ENCODE measurements around the gene HERPUD1. TPM values are rescaled to one million over a fixed set of nuclear protein-coding genes. Genes with fewer than 3 reads are reported as not detected.

Gene HERPUD1
- total and polyA plus RNA-seq, 2 of the 13 experiments (the other 11 are each of a cell fraction or from before 2014, with no cell fraction given), result 96.2 to 323 TPM

DNA sequence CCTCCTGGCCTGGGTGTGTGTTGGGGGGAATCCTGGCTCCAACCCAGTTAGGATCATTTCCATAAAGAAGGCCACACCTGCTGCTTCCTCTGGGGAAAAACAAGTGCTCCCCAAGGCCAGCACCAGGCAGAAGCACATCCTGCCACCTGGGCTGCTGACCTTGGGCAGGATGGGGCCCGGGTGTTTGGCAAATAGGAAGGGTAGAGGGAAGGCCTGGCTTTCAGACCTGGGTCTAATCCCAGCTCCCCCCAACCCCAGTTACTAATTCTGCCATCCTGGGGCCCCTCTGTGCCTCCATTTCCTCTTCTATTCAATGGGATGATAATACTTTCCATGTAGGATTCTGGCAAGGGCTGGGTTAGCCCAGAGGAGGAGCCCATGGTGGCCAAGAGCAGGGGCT is 54.4 kb downstream of the HERPUD1 start (continued):
- TF ChIP-seq, protein P1, sequence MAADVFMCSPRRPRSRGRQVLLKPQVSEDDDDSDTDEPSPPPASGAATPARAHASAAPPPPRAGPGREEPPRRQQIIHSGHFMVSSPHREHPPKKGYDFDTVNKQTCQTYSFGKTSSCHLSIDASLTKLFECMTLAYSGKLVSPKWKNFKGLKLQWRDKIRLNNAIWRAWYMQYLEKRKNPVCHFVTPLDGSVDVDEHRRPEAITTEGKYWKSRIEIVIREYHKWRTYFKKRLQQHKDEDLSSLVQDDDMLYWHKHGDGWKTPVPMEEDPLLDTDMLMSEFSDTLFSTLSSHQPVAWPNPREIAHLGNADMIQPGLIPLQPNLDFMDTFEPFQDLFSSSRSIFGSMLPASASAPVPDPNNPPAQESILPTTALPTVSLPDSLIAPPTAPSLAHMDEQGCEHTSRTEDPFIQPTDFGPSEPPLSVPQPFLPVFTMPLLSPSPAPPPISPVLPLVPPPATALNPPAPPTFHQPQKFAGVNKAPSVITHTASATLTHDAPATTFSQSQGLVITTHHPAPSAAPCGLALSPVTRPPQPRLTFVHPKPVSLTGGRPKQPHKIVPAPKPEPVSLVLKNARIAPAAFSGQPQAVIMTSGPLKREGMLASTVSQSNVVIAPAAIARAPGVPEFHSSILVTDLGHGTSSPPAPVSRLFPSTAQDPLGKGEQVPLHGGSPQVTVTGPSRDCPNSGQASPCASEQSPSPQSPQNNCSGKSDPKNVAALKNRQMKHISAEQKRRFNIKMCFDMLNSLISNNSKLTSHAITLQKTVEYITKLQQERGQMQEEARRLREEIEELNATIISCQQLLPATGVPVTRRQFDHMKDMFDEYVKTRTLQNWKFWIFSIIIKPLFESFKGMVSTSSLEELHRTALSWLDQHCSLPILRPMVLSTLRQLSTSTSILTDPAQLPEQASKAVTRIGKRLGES (CRISPR knock-in tag; IDR thresholded peaks at IDR 0.05; ENCODE audit: borderline replicate concordance), result no peak
- no peak for TF ChIP-seq SP4 (CRISPR knock-in tag; IDR thresholded peaks at IDR 0.05)
- no peak for TF ChIP-seq SRSF1 (optimal IDR thresholded peaks at IDR 0.05; ENCODE audit: low read depth, low read length)
- TF ChIP-seq, protein P2, sequence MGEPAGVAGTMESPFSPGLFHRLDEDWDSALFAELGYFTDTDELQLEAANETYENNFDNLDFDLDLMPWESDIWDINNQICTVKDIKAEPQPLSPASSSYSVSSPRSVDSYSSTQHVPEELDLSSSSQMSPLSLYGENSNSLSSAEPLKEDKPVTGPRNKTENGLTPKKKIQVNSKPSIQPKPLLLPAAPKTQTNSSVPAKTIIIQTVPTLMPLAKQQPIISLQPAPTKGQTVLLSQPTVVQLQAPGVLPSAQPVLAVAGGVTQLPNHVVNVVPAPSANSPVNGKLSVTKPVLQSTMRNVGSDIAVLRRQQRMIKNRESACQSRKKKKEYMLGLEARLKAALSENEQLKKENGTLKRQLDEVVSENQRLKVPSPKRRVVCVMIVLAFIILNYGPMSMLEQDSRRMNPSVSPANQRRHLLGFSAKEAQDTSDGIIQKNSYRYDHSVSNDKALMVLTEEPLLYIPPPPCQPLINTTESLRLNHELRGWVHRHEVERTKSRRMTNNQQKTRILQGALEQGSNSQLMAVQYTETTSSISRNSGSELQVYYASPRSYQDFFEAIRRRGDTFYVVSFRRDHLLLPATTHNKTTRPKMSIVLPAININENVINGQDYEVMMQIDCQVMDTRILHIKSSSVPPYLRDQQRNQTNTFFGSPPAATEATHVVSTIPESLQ (CRISPR knock-in tag; conservative IDR thresholded peaks at IDR 0.05), result no peak
- TF ChIP-seq STAT5B (CRISPR knock-in tag; IDR thresholded peaks at IDR 0.05), result no peak
- no peak for TF ChIP-seq SP1 (IDR thresholded peaks at IDR 0.05)
- no peak for TF ChIP-seq SP1 (CRISPR knock-in tag; IDR thresholded peaks at IDR 0.05)
- TF ChIP-seq ELF3 (CRISPR knock-in tag; IDR thresholded peaks at IDR 0.05), result no peak
- peak; percentile 46; the same call in 1 of the 2 replicates for TF ChIP-seq ZFX (CRISPR knock-in tag; IDR thresholded peaks at IDR 0.05; ENCODE audit: low read depth)
- TF ChIP-seq ZNF510 (CRISPR knock-in tag; IDR thresholded peaks at IDR 0.05; ENCODE audit: low read depth), result no peak
- TF ChIP-seq ZNF317 (CRISPR knock-in tag; IDR thresholded peaks at IDR 0.05), result no peak
- TF ChIP-seq ZNF878 (CRISPR knock-in tag; IDR thresholded peaks at IDR 0.05), result no peak
- TF ChIP-seq NR2F6 (IDR thresholded peaks at IDR 0.05), result no peak
- TF ChIP-seq NR2F6 (CRISPR knock-in tag; IDR thresholded peaks at IDR 0.05), result peak; percentile 65
- no peak for TF ChIP-seq ZNF761 (CRISPR knock-in tag; conservative IDR thresholded peaks at IDR 0.05)
- TF ChIP-seq, protein P3, sequence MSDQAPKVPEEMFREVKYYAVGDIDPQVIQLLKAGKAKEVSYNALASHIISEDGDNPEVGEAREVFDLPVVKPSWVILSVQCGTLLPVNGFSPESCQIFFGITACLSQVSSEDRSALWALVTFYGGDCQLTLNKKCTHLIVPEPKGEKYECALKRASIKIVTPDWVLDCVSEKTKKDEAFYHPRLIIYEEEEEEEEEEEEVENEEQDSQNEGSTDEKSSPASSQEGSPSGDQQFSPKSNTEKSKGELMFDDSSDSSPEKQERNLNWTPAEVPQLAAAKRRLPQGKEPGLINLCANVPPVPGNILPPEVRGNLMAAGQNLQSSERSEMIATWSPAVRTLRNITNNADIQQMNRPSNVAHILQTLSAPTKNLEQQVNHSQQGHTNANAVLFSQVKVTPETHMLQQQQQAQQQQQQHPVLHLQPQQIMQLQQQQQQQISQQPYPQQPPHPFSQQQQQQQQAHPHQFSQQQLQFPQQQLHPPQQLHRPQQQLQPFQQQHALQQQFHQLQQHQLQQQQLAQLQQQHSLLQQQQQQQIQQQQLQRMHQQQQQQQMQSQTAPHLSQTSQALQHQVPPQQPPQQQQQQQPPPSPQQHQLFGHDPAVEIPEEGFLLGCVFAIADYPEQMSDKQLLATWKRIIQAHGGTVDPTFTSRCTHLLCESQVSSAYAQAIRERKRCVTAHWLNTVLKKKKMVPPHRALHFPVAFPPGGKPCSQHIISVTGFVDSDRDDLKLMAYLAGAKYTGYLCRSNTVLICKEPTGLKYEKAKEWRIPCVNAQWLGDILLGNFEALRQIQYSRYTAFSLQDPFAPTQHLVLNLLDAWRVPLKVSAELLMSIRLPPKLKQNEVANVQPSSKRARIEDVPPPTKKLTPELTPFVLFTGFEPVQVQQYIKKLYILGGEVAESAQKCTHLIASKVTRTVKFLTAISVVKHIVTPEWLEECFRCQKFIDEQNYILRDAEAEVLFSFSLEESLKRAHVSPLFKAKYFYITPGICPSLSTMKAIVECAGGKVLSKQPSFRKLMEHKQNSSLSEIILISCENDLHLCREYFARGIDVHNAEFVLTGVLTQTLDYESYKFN (CRISPR knock-in tag; conservative IDR thresholded peaks at IDR 0.05), result peak; percentile 76
- TF ChIP-seq PITX1 (CRISPR knock-in tag; IDR thresholded peaks at IDR 0.05), result peak; percentile 62; the same call in 1 of the 2 replicates
- no peak for TF ChIP-seq TBX3 (IDR thresholded peaks at IDR 0.05; ENCODE audit: borderline replicate concordance)
- no peak for TF ChIP-seq NFKBIZ (CRISPR knock-in tag; IDR thresholded peaks at IDR 0.05)
- TF ChIP-seq SATB2 (CRISPR knock-in tag; IDR thresholded peaks at IDR 0.05), result no peak
- TF ChIP-seq KLF12 (CRISPR knock-in tag; IDR thresholded peaks at IDR 0.05; ENCODE audit: borderline replicate concordance), result no peak
- no peak for TF ChIP-seq ZSCAN21 (CRISPR knock-in tag; IDR thresholded peaks at IDR 0.05; ENCODE audit: borderline replicate concordance)
- TF ChIP-seq ZNF33A (CRISPR knock-in tag; IDR thresholded peaks at IDR 0.05; ENCODE audit: borderline replicate concordance), result no peak
- peak; percentile 68 for TF ChIP-seq PHF21A (CRISPR knock-in tag; IDR thresholded peaks at IDR 0.05)
- TF ChIP-seq ZNF547 (CRISPR knock-in tag; IDR thresholded peaks at IDR 0.05), result no peak
- no peak for TF ChIP-seq PCBP2 (optimal IDR thresholded peaks at IDR 0.05; ENCODE audit: low read depth, low read length, poor library complexity, severe bottlenecking)
